NCI-H2081 treated with DMSO at 0.1 percent for 48 hours (cell line): ENCODE results near the gene DYNC2H1.
A peak's percentile ranks its signal among the peaks of the same experiment; 100 is the strongest.
"Not testable (repeated sequence)": the region's sequence is repeated elsewhere in the genome, so short reads cannot be mapped to it uniquely, and the experiment has no call there.

ENCODE experiments used
- DNase-seq: peaks from one replicate; lab custom pipeline; 2025; lab: John Stamatoyannopoulos, UW

Gene DYNC2H1

GRCh38 chr11:103141986-103142385, 32.8 kb downstream of the DYNC2H1 start:
- not testable (repeated sequence) for DNase-seq

GRCh38 chr11:103147627-103148026, 38.4 kb downstream of the DYNC2H1 start:
- DNase-seq: no peak

GRCh38 chr11:103157542-103157941, 48.3 kb downstream of the DYNC2H1 start:
- DNase-seq: no peak

- DNase-seq: no peak
Measured at GRCh38 chr11:103164093-103164796, 55.0 kb downstream of the DYNC2H1 start.

GRCh38 chr11:103167166-103167565, 57.9 kb downstream of the DYNC2H1 start:
- DNase-seq: no peak

- DNase-seq: no peak
Measured at GRCh38 chr11:103170865-103171264, 61.6 kb downstream of the DYNC2H1 start.

GRCh38 chr11:103175461-103176129, 66.4 kb downstream of the DYNC2H1 start:
- DNase-seq: no peak

- no peak for DNase-seq
Measured at GRCh38 chr11:103183981-103184611, 74.9 kb downstream of the DYNC2H1 start.

- DNase-seq: peak; percentile 1
Measured at GRCh38 chr11:103202048-103202651, 92.9 kb downstream of the DYNC2H1 start.

- no peak for DNase-seq
Measured at GRCh38 chr11:103210543-103210942, 101.3 kb downstream of the DYNC2H1 start.

- no peak for DNase-seq
Measured at GRCh38 chr11:103215812-103216211, 106.6 kb downstream of the DYNC2H1 start.

- DNase-seq: no peak
Measured at GRCh38 chr11:103220133-103220532, 110.9 kb downstream of the DYNC2H1 start.

- no peak for DNase-seq
Measured at GRCh38 chr11:103222806-103223205, 113.6 kb downstream of the DYNC2H1 start.

- DNase-seq: no peak
Measured at GRCh38 chr11:103228807-103229206, 119.6 kb downstream of the DYNC2H1 start.

GRCh38 chr11:103234974-103235373, 125.7 kb downstream of the DYNC2H1 start:
- no peak for DNase-seq

- no peak for DNase-seq
Measured at GRCh38 chr11:103241574-103241973, 132.3 kb downstream of the DYNC2H1 start.

- no peak for DNase-seq
Measured at GRCh38 chr11:103254123-103254522, 144.9 kb downstream of the DYNC2H1 start.

- no peak for DNase-seq
Measured at GRCh38 chr11:103257360-103257759, 148.1 kb downstream of the DYNC2H1 start.

- DNase-seq: no peak
Measured at GRCh38 chr11:103266167-103266831, 157.1 kb downstream of the DYNC2H1 start.

GRCh38 chr11:103272876-103273275, 163.7 kb downstream of the DYNC2H1 start:
- DNase-seq: no peak

GRCh38 chr11:103274025-103274424, 164.8 kb downstream of the DYNC2H1 start:
- DNase-seq: no peak

GRCh38 chr11:103279821-103280220, 170.6 kb downstream of the DYNC2H1 start:
- DNase-seq: no peak
